Measurements from ENCODE around the gene WSCD1.

WSCD1 gene

GRCh38 chr17:6069539-6070429 is at the start of gene WSCD1:
Gene WSCD1, plus strand, starts transcription at chr17:6070379. Its CDS starts 10,280 bp downstream, at chr17:6080659.
- DNase-seq, result peak; percentile 10

- no peak for DNase-seq
These were observed 49.2 kb upstream of the WSCD1 start for GRCh38 chr17:6021011-6021400.

DNA sequence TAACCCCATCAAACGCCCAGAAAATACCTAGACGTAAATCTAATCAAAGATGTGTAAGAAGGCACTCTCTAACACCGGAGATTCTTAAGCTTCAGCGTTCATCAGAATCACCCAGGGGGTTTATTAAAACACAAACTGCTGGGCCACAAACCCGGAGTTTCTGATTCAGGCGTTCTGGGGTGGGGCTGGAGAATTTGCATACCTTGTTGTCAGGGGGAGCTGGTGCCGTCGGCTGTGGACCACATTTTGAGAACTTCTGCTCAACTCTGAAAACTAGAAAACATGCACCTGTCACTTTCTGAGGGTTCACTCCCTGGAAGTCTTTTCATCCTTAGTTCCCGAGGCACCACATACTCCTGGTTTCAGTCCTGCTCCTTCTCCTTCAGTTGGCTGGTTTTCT is 48.6 kb upstream of the WSCD1 start:
- no peak for DNase-seq

DNA sequence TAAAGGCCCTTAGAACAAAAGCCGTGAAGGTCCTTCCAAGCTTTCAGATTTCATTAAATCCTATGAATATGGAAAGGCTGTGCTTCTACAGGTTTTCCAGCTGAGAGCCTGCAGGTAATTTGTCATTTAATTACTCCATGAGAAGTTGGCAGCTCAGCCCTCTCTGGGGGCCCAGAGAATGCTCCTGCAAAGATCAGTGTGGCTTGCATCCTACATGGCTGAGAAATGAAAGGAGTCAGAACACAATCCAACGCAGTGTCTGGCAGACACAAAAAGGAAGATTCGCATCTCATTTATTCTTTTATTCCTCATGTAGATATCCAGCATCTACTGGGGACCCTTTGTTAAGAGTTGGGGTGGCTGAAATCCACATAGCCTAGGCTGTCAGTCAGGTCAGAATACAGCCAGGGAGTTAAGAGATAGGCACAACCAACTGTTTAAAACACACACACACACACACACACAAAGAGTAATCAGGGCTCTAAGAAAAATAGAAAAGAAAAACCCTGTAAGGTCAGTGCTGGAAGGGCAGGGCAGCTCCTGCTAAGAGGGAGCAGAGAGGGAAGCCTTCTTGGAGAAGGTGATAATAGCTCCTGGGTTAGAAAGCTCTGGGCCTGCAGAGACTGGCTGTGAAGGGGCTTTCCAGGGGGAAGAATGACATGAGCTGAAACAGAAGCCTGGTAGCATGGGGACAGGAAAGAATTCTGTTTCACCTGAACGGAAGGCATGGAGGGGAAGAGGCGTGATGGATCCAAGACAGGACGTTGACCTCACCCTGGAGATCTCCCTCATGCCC is 46.9 kb upstream of the WSCD1 start:
- no peak for DNase-seq

DNA sequence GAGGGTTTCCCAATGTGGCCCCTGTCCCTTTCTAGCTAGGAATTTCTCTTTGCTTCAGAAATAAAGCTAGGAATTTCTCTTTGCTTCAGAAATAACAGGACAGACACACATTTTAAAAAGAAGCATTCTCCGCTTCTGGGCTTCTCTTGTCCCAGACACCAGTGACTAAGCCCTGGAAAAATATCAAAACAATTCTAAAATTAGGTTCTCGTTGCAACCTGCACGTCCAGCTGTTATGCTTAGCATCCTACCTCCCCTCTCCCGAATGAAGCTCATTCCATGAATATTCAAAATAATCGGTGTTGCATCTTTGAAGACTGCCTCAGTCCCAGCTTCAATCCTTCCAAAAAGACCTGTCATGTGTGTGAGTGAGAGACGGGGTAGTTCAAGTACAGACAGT is 45.6 kb upstream of the WSCD1 start:
- no peak for DNase-seq

- no peak for DNase-seq
These were observed 42.7 kb upstream of the WSCD1 start for GRCh38 chr17:6027342-6028024.

DNA sequence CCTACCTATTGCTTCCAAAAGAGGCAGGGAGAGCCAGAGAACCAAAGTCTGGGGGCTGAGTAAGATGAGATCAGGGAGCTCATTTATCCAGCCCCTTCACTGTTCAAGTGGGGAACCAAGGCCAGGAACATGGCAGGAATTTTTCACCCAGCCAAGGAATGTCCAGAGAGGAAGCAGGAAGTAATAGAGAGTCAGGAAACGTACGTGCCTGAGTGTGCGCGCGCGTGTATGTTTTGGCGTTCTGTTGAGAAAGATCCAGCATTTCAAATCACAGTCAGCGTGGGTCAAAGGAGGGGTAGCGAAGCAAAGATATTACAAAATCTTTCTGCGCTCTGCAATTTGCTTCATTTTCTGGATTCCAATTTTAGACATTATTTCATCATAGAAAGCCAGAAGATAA is 41.9 kb upstream of the WSCD1 start:
- DNase-seq, result no peak

- DNase-seq, result no peak
These were observed 34.3 kb upstream of the WSCD1 start for GRCh38 chr17:6035801-6036394.

GRCh38 chr17:6040504-6040903 is 29.7 kb upstream of the WSCD1 start:
- no peak for DNase-seq

- DNase-seq, result no peak
These were observed 28.9 kb upstream of the WSCD1 start for GRCh38 chr17:6041246-6041645.

DNA sequence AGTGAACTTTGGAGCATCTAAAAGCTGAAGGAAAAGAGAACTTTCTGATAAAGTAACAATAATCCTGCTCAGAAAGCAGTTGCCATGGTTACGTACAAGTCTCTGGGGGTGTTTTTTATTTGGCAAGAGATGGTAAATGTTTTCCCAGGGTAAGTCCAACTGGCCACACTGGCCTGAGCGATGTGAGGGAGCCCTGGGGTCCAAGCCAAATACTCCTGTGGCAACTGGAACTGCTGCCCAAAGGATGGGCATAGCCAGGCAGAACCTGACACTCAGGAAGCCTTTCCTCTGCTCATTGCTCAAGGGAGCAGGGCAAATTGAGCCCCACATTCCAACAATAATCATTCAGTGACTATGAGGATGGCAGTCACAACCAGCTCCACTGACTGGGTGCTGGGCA is 26.8 kb upstream of the WSCD1 start:
- no peak for DNase-seq

DNA sequence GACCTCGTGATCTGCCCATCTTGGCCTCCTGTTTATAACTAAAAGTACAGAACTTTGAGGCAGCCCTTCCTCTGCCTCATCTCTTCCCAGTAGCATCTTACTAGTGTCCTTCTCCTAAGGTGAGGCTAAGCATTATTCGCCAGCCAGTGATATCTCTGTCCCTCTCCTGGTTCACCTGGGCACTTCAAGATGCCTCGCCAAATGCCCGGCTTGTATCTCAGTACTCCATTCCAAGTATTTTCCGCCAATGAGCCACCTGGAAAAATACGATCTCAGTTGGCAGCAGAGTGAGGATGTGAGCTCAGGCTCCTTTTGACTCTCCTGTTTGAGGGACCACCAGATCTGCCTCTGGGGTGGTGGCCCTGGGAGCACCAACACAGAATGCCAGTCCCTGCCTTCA is 25.9 kb upstream of the WSCD1 start:
- DNase-seq, result no peak

- DNase-seq, result no peak
These were observed 24.4 kb upstream of the WSCD1 start for GRCh38 chr17:6045621-6046357.

DNA sequence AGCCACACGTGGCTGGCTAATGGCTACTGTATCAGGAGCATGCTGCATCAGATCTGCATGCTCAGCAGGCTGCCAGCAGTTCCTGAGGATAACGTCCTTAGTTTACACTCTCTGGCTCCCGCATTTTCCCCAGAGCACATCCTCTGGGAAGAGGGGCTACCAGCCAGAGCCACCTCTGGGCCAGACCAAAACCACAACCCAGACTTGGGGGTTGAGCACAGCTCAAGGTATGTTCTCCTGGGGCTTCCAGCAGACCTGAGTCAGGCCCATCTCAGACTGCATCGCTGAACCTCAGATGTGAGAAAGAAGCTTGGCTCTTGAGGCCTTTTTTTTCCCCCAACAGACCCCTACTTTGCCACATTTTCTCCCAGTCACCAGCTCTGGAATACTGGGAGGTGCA is 23.7 kb upstream of the WSCD1 start:
- no peak for DNase-seq

DNA sequence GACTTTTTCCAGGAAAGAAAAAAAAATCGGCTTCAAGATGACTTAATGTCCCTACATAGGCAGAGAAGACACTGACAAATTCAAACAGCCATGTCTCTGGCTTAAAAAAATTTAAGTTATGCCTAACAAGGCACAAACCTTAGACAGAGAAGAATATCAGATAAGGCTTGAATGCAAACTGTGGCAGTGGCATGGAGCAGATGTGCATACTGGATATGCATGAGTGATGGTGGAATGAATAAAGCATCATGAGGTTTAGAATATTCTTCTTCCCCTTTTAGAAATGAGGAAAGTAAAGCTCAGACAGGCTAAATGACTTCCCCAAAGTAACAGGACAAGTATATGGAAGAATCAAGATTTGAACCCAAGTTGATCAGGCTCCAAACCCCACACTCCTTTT is 23.2 kb upstream of the WSCD1 start:
- no peak for DNase-seq

GRCh38 chr17:6047966-6048365 is 22.2 kb upstream of the WSCD1 start:
- no peak for DNase-seq

- DNase-seq, result no peak
These were observed 21.7 kb upstream of the WSCD1 start for GRCh38 chr17:6048486-6048885.

GRCh38 chr17:6052926-6053325 is 17.3 kb upstream of the WSCD1 start:
- DNase-seq, result no peak

GRCh38 chr17:6054372-6054771 is 15.8 kb upstream of the WSCD1 start:
- DNase-seq, result no peak

DNA sequence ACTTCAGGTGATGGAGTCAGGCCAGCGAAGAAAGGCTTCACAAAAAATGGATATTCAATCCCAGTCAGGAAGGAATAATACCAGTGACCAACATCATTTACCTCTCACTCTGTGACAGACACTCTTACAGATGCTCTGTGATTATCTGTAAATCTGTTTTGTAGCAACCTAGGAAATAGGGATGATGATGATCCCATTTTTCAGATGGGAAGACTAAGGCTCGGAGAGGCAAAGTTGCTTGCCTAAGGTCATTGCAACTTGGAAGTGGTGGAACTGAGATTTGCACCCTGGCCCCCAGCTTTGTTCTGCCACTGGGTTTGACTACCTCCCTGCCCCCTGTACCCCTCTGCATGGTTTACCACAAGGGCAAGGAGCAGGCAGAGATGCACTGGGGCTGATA is 14.1 kb upstream of the WSCD1 start:
- DNase-seq, result no peak

GRCh38 chr17:6057562-6057961 is 12.6 kb upstream of the WSCD1 start:
- DNase-seq, result no peak

DNA sequence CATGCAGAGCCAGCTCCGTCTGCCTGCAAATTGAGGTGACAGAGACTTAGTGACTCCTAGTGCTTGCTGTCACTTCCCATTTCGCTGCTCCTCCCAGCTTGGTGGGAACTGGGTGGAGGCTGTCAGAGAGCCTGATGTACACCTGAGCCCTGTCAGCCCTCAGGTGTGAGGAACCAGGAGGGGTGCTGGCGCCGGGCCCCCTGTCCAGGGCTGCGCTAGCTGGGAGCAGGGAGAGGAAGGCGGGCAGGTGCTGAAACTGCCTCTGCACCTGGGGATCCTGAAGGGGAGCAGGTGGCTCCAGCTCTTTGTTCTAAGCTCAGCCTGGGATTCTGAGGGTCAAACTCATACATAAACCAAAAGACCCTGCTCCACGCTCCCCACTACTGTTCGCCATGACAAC is 10.8 kb upstream of the WSCD1 start:
- DNase-seq, result peak; percentile 50

GRCh38 chr17:6061290-6061689 is 8.9 kb upstream of the WSCD1 start:
- no peak for DNase-seq
